HEK293 (cell line): ENCODE measurements around the gene FANCD2OS.
A peak's percentile ranks its signal among the peaks of the same experiment; 100 is the strongest.
"Not testable (repeated sequence)": the region's sequence is repeated elsewhere in the genome, so short reads cannot be mapped to it uniquely, and the experiment has no call there.

Experiments
- CTCF ChIA-PET: fragments of 350-600 bp; formaldehyde crosslinking; extraction: SDS; loops from one replicate; lab custom pipeline; 2021; ENCODE audit warnings: antibody characterized with exemption; lab: Yijun Ruan, JAX
- POLR2A ChIA-PET: fragments of 300-600 bp; formaldehyde crosslinking; extraction: SDS; loops from one replicate; lab custom pipeline; 2020; ENCODE audit warnings: antibody characterized with exemption, inconsistent platforms; lab: Yijun Ruan, JAX
- H3K27ac ChIP-seq: fragments of 200-500 bp; sonication (Bioruptor generic); 2 replicates; pipeline ENCODE4 v1.5.1; 2014; ENCODE audit warnings: low read depth, low read length, control low read depth, inconsistent platforms; ENCODE audit errors: extremely low read depth
- H3K36me3 ChIP-seq, 2 experiments: fragments of 200-500 bp in 1 of 2; sonication (Bioruptor generic) in 1 of 2; 1 replicate in 1 of 2; 2 replicates in 1 of 2; pipeline ENCODE4 v1.5.1; 2014 to 2017; ENCODE audit warnings: inconsistent platforms in 2 of 2, low read length in 2 of 2; ENCODE audit not compliant: control insufficient read depth in 2 of 2, insufficient read depth in 1 of 2
- H3K4me1 ChIP-seq: fragments of 200-500 bp; sonication (Bioruptor generic); 2 replicates; pipeline ENCODE4 v1.5.1; 2014; ENCODE audit warnings: mild to moderate bottlenecking, low read length, inconsistent platforms; ENCODE audit not compliant: control insufficient read depth, insufficient read depth
- H3K4me3 ChIP-seq: 2 replicates; pipeline ENCODE4 v1.5.1; 2011; ENCODE audit warnings: low read depth, mild to moderate bottlenecking, control low read depth, low read length, moderate library complexity
- H3K9me3 ChIP-seq: fragments of 200-500 bp; sonication (Bioruptor generic); 2 replicates; pipeline ENCODE4 v1.5.1; 2014; ENCODE audit warnings: low read depth, low read length, inconsistent platforms; ENCODE audit not compliant: control insufficient read depth, insufficient read depth
- GFI1B ChIP-seq: fragments of 450-650 bp; formaldehyde crosslinking; IDR thresholded peaks from 2 replicates; pipeline ENCODE4 v1.5.1; 2016; ENCODE audit warnings: missing biosample characterization, missing genetic modification characterization
- GLI2 ChIP-seq: fragments of 450-650 bp; formaldehyde crosslinking; IDR thresholded peaks from 2 replicates; pipeline ENCODE4; 2017; ENCODE audit warnings: missing biosample characterization, missing genetic modification characterization, low read depth, borderline replicate concordance
- PRDM1 ChIP-seq: fragments of 450-650 bp; formaldehyde crosslinking; IDR thresholded peaks from 2 replicates; pipeline ENCODE4; 2016; ENCODE audit warnings: missing biosample characterization, missing genetic modification characterization
- ZBTB26 ChIP-seq: fragments of 450-650 bp; formaldehyde crosslinking; optimal IDR thresholded peaks from 2 replicates; pipeline ENCODE3; 2016; ENCODE audit warnings: missing biosample characterization, mild to moderate bottlenecking, missing genetic modification characterization
- ZEB2 ChIP-seq: fragments of 450-650 bp; formaldehyde crosslinking; IDR thresholded peaks from 2 replicates; pipeline ENCODE4 v1.5.1; 2016; ENCODE audit warnings: missing biosample characterization, missing genetic modification characterization
- ZNF248 ChIP-seq: fragments of 450-650 bp; formaldehyde crosslinking; IDR thresholded peaks from 2 replicates; pipeline ENCODE4 v1.5.1; 2017; ENCODE audit warnings: missing biosample characterization, missing genetic modification characterization
- ZNF302 ChIP-seq: fragments of 450-650 bp; formaldehyde crosslinking; IDR thresholded peaks from 2 replicates; pipeline ENCODE4 v1.5.1; 2016; ENCODE audit warnings: missing biosample characterization, missing genetic modification characterization, low read depth
- ZNF488 ChIP-seq: fragments of 450-650 bp; formaldehyde crosslinking; IDR thresholded peaks from 2 replicates; pipeline ENCODE4 v1.5.1; 2016; ENCODE audit warnings: missing biosample characterization, missing genetic modification characterization
- ZNF561 ChIP-seq: fragments of 450-650 bp; IDR thresholded peaks from 2 replicates; pipeline ENCODE4 v1.5.1; 2018; ENCODE audit warnings: missing biosample characterization, missing genetic modification characterization, borderline replicate concordance
- ZNF585B ChIP-seq: fragments of 450-650 bp; formaldehyde crosslinking; IDR thresholded peaks from 2 replicates; pipeline ENCODE4 v1.5.1; 2016; ENCODE audit warnings: missing biosample characterization, missing genetic modification characterization
- TF ChIP-seq, protein P1 (sequence below): fragments of 450-650 bp; formaldehyde crosslinking; IDR thresholded peaks from 2 replicates; pipeline ENCODE4 v1.5.1; 2016; ENCODE audit warnings: missing biosample characterization, missing genetic modification characterization

The FANCD2OS gene

DNA sequence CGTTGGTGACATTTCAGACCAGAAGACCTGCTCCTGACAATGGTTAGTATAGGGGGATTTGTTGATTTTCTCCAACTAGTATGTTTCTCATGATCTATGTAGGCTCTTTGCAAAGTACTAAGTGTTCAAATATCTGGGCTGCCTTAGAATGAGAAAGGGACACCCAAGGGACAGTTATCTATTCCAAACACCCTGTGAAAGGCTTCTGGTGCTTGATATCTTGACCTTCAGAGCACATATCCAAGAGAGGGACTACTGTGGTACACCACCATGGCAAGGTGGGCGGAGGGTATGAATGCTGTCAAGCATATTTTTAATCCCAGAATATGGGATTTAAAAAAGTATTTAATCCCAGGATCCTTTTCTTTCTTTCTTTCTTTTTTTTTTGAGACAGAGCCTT, 1.1 kb downstream of the FANCD2OS start (continued):
- TF ChIP-seq ZBTB26 = no peak

DNA sequence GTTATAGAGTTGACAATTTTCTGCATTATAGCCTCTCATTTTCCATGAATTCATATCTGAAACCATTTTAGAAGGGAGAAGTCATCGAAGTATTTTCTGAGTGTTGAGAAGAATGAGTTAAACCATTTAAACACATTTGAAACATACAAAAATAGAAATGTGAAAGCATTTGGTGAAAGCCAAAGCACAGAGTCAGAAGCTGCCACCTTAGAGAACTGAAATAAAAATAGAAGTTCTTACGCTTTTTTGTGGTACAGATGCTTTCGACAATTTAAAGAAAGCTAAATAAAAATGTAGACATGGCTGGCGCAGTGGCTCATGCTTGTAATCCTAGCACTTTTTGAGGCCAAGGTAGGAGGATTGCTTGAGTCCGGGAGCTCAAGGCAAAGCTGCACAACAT, 9.0 kb downstream of the FANCD2OS start:
- Histone ChIP-seq H3K27ac (no peak overlapping the region), H3K4me3 (no peak overlapping the region), H3K4me1 (no peaks in the 10 kb centered on the region), H3K9me3 (no peaks in the 10 kb centered on the region), H3K36me3 (peaks cover 32 to 77% of the 10 kb centered on the region in 2 experiments; a peak in 2 of 3 replicates)
- TF ChIP-seq ZNF585B (tag by site-specific recombination) (no peak), GLI2 (tag by site-specific recombination) (no peak), ZNF561 (tag by site-specific recombination) (no peak), ZEB2 (tag by site-specific recombination) (no peak), ZNF248 (no peak), ZNF302 (no peak), GFI1B (tag by site-specific recombination) (no peak)
- TF ChIP-seq, protein P1, sequence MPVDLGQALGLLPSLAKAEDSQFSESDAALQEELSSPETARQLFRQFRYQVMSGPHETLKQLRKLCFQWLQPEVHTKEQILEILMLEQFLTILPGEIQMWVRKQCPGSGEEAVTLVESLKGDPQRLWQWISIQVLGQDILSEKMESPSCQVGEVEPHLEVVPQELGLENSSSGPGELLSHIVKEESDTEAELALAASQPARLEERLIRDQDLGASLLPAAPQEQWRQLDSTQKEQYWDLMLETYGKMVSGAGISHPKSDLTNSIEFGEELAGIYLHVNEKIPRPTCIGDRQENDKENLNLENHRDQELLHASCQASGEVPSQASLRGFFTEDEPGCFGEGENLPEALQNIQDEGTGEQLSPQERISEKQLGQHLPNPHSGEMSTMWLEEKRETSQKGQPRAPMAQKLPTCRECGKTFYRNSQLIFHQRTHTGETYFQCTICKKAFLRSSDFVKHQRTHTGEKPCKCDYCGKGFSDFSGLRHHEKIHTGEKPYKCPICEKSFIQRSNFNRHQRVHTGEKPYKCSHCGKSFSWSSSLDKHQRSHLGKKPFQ = no peak
- ChIA-PET POLR2A (no interaction called here), CTCF (no interaction called here)

DNA sequence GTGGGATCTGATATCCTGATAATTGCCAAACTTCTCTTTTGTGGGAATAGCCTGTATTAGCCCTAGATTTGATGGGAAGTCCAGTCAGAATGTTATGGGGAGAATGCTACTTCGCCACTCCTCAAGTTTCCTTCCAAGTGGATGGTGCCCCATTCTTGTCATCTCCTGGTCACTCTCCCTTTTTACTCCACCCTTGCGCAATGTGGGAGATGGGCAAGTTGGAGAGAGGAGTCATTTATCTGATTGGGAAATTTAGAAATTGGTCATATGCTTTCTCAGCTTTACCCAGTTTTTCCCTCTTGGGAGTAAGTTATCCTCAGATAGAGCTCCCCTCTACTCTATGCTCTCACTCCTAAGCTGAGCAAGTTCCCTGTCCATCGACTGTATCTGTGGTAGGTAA, 14.4 kb downstream of the FANCD2OS start:
- Histone ChIP-seq H3K9me3 (no peaks in the 10 kb centered on the region), H3K4me1 (no peaks in the 10 kb centered on the region), H3K36me3 (peaks cover 42 to 81% of the 10 kb centered on the region in 2 experiments), H3K4me3 (no peak overlapping the region), H3K27ac (no peak overlapping the region)
- ChIA-PET CTCF (no interaction called here), POLR2A (no interaction called here)
- TF ChIP-seq PRDM1 (tag by site-specific recombination) (peak; percentile 26; the same call in 1 of the 2 replicates), ZNF488 (no peak)

GRCh38 chr3:10091387-10091786, 16.7 kb downstream of the FANCD2OS start:
- POLR2A ChIA-PET, H3K4me3 ChIP-seq, H3K4me1 ChIP-seq, CTCF ChIA-PET, H3K27ac ChIP-seq, H3K9me3 ChIP-seq: not testable (repeated sequence)
- peaks cover 59 to 86% of the 10 kb centered on the region in 2 experiments for H3K36me3 ChIP-seq

DNA sequence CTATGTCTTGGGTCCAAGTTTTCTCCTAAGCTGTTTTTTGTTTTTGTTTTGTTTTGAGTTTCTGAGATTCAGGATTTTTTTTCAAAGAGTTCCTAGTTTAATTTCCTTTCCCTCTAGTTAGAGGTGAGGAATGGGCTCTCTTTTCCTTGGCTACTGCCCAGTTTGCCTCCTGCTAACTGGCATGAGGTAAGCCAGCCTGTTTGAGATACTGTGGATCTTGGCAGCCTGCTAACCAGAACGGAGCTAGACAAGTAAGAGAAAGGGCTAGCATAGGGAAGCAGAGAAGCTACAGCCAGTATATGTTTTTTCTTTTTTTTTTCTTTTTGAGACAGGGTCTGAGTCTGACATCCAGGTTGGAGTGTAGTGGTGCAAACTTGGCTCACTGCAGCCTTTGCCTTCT, 17.3 kb downstream of the FANCD2OS start:
- POLR2A ChIA-PET, H3K4me1 ChIP-seq, H3K27ac ChIP-seq, H3K9me3 ChIP-seq, CTCF ChIA-PET, H3K4me3 ChIP-seq: not testable (repeated sequence)
- H3K36me3 ChIP-seq = peaks cover 60 to 86% of the 10 kb centered on the region in 2 experiments
